Measurements from ENCODE around the gene SLC25A4. TPM values are rescaled to one million over a fixed set of nuclear protein-coding genes. Genes with fewer than 3 reads are reported as not detected.

SLC25A4 gene
- total and polyA plus RNA-seq, 2 donors (not counting 3 experiments of a cell fraction or from before 2014, with no cell fraction given): 13.5 to 13.7 TPM

- dilution Hi-C loops (cut with MboI; ENCODE audit: extremely low pct_ligation_motif_present, low sequenced_read_pairs) (no loop called here), intact Hi-C loops (cut with micrococcal nuclease) (no loop called here)
- Histone ChIP-seq H3K9me3 (replicated peaks; ENCODE audit: control insufficient read depth, insufficient read depth, low read length) (no peaks in the 10 kb centered on the region), H3K27ac (ENCODE audit: insufficient read depth, low read depth, low read length) (no peak overlapping the region), H3K27me3 (ENCODE audit: control insufficient read depth in 2 of 2, insufficient read depth in 2 of 2, low read length in 2 of 2) (no peaks in the 10 kb centered on the region), H2AFZ (ENCODE audit: low read depth, low read length) (no peak overlapping the region), H3K9ac (replicated peaks; ENCODE audit: extremely low read depth, insufficient read depth, low read length) (no peak overlapping the region), H3K36me3 (ENCODE audit: control insufficient read depth in 2 of 2, extremely low read depth in 1 of 2, insufficient read depth in 2 of 2, low read length in 2 of 2) (no peaks in the 10 kb centered on the region), H3K79me2 (ENCODE audit: control insufficient read depth, insufficient read depth, low read length) (peaks cover 26% of the 10 kb centered on the region), H3K4me3 (replicated peaks in 1 of 3; ENCODE audit: insufficient read depth in 1 of 3, low read depth in 1 of 3, low read length in 3 of 3) (no peak overlapping the region), H3K4me1 (ENCODE audit: control insufficient read depth, extremely low read depth, insufficient read depth, low read length) (no peaks in the 10 kb centered on the region), H4K20me1 (replicated peaks; ENCODE audit: control insufficient read depth, extremely low read depth, insufficient read depth, low read length) (peaks cover 2% of the 10 kb centered on the region), H3K4me2 (ENCODE audit: insufficient read depth, low read length) (no peak overlapping the region), H3K9me1 (replicated peaks; ENCODE audit: control insufficient read depth, extremely low read depth, insufficient read depth, low read length) (no peaks in the 10 kb centered on the region)
- DNase-seq (ENCODE audit: low read depth, low spot score) (no peak), FAIRE-seq (no peak)
- ChIA-PET CTCF (no interaction called here), POLR2A (no interaction called here)
- TF ChIP-seq GATA2 (IDR thresholded peaks at IDR 0.05; ENCODE audit: insufficient read depth, insufficient read length, low read depth, low read length) (no peak), POLR2AphosphoS5 (IDR thresholded peaks at IDR 0.05; ENCODE audit: insufficient read depth, low read depth, low read length) (no peak), JUN (IDR thresholded peaks at IDR 0.05; ENCODE audit: borderline replicate concordance, insufficient read depth, insufficient read length, low read depth) (no peak)
- TSS peak; percentile 45 for BruUV-seq (replicated peaks)
Observed at GRCh38 chr4:185190306-185190856, 47.3 kb downstream of the SLC25A4 start.

GRCh38 chr4:185192059-185192458, 49.0 kb downstream of the SLC25A4 start:
- Histone ChIP-seq H3K4me2 (ENCODE audit: insufficient read depth, low read length) (no peak overlapping the region), H3K9me3 (replicated peaks; ENCODE audit: control insufficient read depth, insufficient read depth, low read length) (no peaks in the 10 kb centered on the region), H3K4me3 (replicated peaks in 1 of 3; ENCODE audit: insufficient read depth in 1 of 3, low read depth in 1 of 3, low read length in 3 of 3) (no peak overlapping the region), H2AFZ (ENCODE audit: low read depth, low read length) (no peak overlapping the region), H3K36me3 (ENCODE audit: control insufficient read depth in 2 of 2, extremely low read depth in 1 of 2, insufficient read depth in 2 of 2, low read length in 2 of 2) (no peaks in the 10 kb centered on the region), H4K20me1 (replicated peaks; ENCODE audit: control insufficient read depth, extremely low read depth, insufficient read depth, low read length) (no peaks in the 10 kb centered on the region), H3K27ac (ENCODE audit: insufficient read depth, low read depth, low read length) (no peak overlapping the region), H3K9ac (replicated peaks; ENCODE audit: extremely low read depth, insufficient read depth, low read length) (no peak overlapping the region), H3K27me3 (ENCODE audit: control insufficient read depth in 2 of 2, insufficient read depth in 2 of 2, low read length in 2 of 2) (no peaks in the 10 kb centered on the region), H3K4me1 (ENCODE audit: control insufficient read depth, extremely low read depth, insufficient read depth, low read length) (no peaks in the 10 kb centered on the region), H3K79me2 (ENCODE audit: control insufficient read depth, insufficient read depth, low read length) (peaks cover 27% of the 10 kb centered on the region), H3K9me1 (replicated peaks; ENCODE audit: control insufficient read depth, extremely low read depth, insufficient read depth, low read length) (no peaks in the 10 kb centered on the region)
- TF ChIP-seq GATA2 (IDR thresholded peaks at IDR 0.05; ENCODE audit: insufficient read depth, insufficient read length, low read depth, low read length): no peak
- no peak for TF ChIP-seq FOS (IDR thresholded peaks at IDR 0.05; ENCODE audit: borderline replicate concordance, insufficient read depth, low read length)
- dilution Hi-C loops (cut with MboI; ENCODE audit: extremely low pct_ligation_motif_present, low sequenced_read_pairs): no loop called here
- FAIRE-seq (no peak), DNase-seq (ENCODE audit: low read depth, low spot score) (no peak)
- intact Hi-C loops (cut with micrococcal nuclease): no loop called here
- BruUV-seq (replicated peaks): no TSS peak
- CTCF ChIA-PET: no interaction called here
- POLR2A ChIA-PET: no interaction called here

Measured in endothelial cell of umbilical vein (primary cell).